ENCODE results near the gene ASAP3. TPM values are rescaled to one million over a fixed set of nuclear protein-coding genes. Genes with fewer than 3 reads are reported as not detected.

Gene ASAP3
- total and polyA plus RNA-seq, 2 experiments from 2014 or later = 13.9 to 27.3 TPM

DNA sequence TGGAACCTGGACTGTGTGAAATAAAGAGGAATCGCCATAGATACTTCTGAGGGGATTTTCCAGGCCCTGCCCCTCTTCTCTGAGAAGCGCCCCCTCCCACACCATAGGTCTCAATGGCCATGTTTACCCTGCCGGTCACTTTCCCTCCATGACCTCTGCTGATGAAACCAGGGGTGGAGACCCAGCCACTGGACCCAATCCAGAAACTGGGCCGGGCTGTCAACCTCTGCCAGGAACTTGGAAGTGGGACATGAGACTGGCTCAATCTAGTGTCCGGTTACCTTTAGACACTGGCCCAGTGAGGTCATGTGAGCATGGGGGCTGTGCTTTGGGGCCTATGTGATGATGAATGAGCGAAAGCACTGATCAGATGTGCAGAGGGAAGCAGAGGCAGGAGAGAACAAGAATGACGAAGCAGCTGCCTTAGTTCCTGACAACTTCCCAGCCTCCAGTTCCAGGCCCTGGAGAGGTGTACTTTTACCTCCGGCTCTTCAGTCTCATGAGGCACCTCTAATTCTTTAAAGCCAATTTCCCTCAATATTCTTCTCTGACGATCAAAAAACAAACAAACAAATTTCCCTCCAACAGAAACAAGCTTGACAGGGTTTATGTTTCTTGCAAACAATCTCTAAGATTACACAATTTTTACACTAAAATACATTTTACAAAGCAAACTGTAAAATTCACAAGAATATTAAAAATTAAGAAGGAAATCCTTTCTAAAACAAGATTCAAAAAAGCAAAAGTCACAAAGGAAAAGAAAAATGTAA lies 4.9 kb downstream of the ASAP3 start:
- no peak for TF ChIP-seq EZH2 (IDR thresholded peaks at IDR 0.05; ENCODE audit: insufficient read depth, poor library complexity, severe bottlenecking)
- no peak for TF ChIP-seq EZH2phosphoT487 (IDR thresholded peaks at IDR 0.05; ENCODE audit: insufficient read depth, low read depth)
- Histone ChIP-seq H4K20me1 (ENCODE audit: insufficient read depth) (no peaks in the 10 kb centered on the region), H3K9me2 (ENCODE audit: insufficient read depth) (no peaks in the 10 kb centered on the region), H2AFZ (peak overlapping the region; percentile 28; the same call in 1 of the 2 replicates), H3K27ac (peak overlapping the region; percentile 34; the same call in 1 of the 2 replicates), H3K9ac (peak overlapping the region; percentile 37; the same call in 1 of the 2 replicates), H3K9me3 (ENCODE audit: low read depth) (no peaks in the 10 kb centered on the region), H3K27me3 (replicated peaks; ENCODE audit: insufficient read depth) (no peaks in the 10 kb centered on the region), H3K4me2 (ENCODE audit: unreplicated experiment) (peak overlapping the region; percentile 7), H3K4me1 (ENCODE audit: insufficient read depth) (peaks cover 23% of the 10 kb centered on the region), H3K36me3 (ENCODE audit: low read depth) (no peaks in the 10 kb centered on the region), H3F3A (ENCODE audit: insufficient read depth) (peaks cover 31% of the 10 kb centered on the region), H3K4me3 (no peak overlapping the region), H3K79me2 (ENCODE audit: insufficient read depth) (peaks cover 30% of the 10 kb centered on the region)
- in situ Hi-C loops (cut with MboI) = no loop called here
- DNase-seq = peak; percentile 70
- WGBS, 2 experiments (ENCODE audit: low coverage in 1 of 2, low lambda C conversion rate in 2 of 2, missing lambda C conversion rate in 2 of 2) = 46 to 50% methylated on average over 9 of the region's 9 CpGs

DNA sequence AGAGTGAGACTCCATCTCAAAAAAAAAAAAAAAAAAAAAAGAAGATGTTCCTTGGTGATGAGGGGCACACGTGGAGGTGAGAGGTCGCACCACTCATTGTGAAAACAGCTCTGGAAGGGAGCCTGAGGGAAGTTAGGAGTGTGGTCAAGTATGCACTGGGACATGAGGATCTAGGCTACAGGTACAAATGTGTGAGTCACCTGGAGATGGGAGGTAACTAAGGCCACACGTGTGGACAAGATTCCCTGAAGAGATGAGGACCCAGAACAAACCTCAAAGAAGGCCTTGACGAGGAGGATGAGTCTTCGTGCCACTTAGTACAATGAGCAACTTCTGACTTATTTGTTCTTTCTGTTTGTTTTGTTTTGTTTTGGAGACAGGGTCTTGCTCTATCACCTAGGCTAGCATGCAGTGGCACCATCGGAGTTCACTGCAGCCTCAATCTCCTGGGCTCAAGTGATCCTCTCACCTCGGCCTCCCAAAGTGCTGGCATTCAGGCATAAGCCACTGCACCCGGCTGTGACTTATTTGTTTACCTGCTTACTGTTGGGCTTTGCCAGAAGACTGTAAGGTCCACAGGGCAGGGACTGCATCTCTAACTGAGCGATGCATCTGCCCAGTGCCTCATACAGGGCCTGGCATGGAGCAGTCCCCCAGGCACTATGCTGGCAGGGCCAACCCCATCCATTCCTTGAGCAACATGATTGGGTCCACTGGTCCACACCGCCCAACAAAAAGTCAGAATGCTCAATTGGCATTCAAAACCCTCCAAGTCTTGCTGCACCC lies 6.4 kb downstream of the ASAP3 start:
- no peak overlapping the region for H2AFZ ChIP-seq
- no peaks in the 10 kb centered on the region for H3K9me2 ChIP-seq (ENCODE audit: insufficient read depth)
- no peak overlapping the region for H3K4me2 ChIP-seq (ENCODE audit: unreplicated experiment)
- H3K9ac ChIP-seq = no peak overlapping the region
- peaks cover 31% of the 10 kb centered on the region for H3K4me1 ChIP-seq (ENCODE audit: insufficient read depth)
- no peak for DNase-seq
- H3K36me3 ChIP-seq (ENCODE audit: low read depth) = no peaks in the 10 kb centered on the region
- peaks cover 30% of the 10 kb centered on the region for H3K79me2 ChIP-seq (ENCODE audit: insufficient read depth)
- TF ChIP-seq EZH2 (IDR thresholded peaks at IDR 0.05; ENCODE audit: insufficient read depth, poor library complexity, severe bottlenecking) (no peak), EZH2phosphoT487 (IDR thresholded peaks at IDR 0.05; ENCODE audit: insufficient read depth, low read depth) (no peak)
- no peaks in the 10 kb centered on the region for H4K20me1 ChIP-seq (ENCODE audit: insufficient read depth)
- 74 to 76% methylated on average over 10 of the region's 10 CpGs for WGBS, 2 experiments (ENCODE audit: low coverage in 1 of 2, low lambda C conversion rate in 2 of 2, missing lambda C conversion rate in 2 of 2)
- H3K9me3 ChIP-seq (ENCODE audit: low read depth) = no peaks in the 10 kb centered on the region
- H3F3A ChIP-seq (ENCODE audit: insufficient read depth) = peaks cover 40% of the 10 kb centered on the region
- H3K27me3 ChIP-seq (replicated peaks; ENCODE audit: insufficient read depth) = no peaks in the 10 kb centered on the region
- in situ Hi-C loops (cut with MboI) = no loop called here
- no peak overlapping the region for H3K4me3 ChIP-seq
- H3K27ac ChIP-seq = no peak overlapping the region

DNA sequence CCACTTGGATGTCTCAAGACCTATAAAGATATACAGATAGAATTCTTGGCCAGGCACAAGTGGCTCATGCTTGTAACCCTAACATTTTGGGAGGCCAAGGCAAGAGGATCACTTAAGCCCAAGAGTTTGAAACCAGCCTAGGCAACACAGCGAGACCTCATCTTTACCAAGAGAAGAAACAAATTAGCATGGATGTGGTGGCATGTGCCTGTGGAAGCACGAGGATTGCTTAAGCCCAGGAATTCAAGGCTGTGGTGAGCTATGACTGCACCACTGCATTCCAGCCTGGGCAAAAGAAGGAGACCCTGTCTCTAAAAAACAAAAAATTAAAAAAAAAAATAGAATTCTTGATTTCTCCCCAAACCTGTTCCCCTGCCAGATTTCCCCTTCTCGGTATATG lies 8.3 kb downstream of the ASAP3 start:
- H3K27ac ChIP-seq = peak overlapping the region; percentile 83
- peak overlapping the region; percentile 40 for H3K4me2 ChIP-seq (ENCODE audit: unreplicated experiment)

DNA sequence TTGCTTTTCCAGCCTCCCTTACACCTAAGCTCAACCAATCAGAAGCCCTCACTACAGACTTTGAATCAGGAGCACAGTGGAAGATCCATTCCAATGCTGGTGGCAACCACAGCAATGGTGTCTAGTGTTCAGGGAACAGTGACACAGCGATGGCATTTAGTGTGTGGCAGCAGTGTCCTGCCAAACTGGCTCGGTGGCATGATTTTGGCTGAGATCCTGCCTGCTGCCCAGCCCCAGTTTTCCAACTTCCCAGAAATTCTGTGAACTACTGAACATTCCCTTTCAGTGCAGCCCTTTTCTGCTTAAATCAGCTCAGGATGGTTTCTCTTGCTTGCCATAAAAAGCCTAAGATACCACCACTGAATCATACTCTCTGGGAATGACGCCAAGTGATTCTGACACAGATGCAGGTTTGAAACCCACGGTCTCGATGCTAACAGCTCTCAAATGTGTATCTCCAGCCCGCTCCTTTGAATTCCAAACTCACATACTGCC lies 8.8 kb downstream of the ASAP3 start:
- no peaks in the 10 kb centered on the region for H3K36me3 ChIP-seq (ENCODE audit: low read depth)
- no peaks in the 10 kb centered on the region for H3K27me3 ChIP-seq (replicated peaks; ENCODE audit: insufficient read depth)
- no peaks in the 10 kb centered on the region for H3K9me3 ChIP-seq (ENCODE audit: low read depth)
- in situ Hi-C loops (cut with MboI) = no loop called here
- H2AFZ ChIP-seq = no peak overlapping the region
- H3K79me2 ChIP-seq (ENCODE audit: insufficient read depth) = peaks cover 6% of the 10 kb centered on the region; the same call in 1 of the 2 replicates
- TF ChIP-seq EZH2phosphoT487 (IDR thresholded peaks at IDR 0.05; ENCODE audit: insufficient read depth, low read depth) (no peak), EZH2 (IDR thresholded peaks at IDR 0.05; ENCODE audit: insufficient read depth, poor library complexity, severe bottlenecking) (no peak)
- peaks cover 50% of the 10 kb centered on the region for H3F3A ChIP-seq (ENCODE audit: insufficient read depth)
- H3K4me1 ChIP-seq (ENCODE audit: insufficient read depth) = peaks cover 43% of the 10 kb centered on the region
- peak; percentile 93 for DNase-seq
- H3K9me2 ChIP-seq (ENCODE audit: insufficient read depth) = no peaks in the 10 kb centered on the region
- H3K27ac ChIP-seq = peak overlapping the region; percentile 83
- no peaks in the 10 kb centered on the region for H4K20me1 ChIP-seq (ENCODE audit: insufficient read depth)
- WGBS, 2 experiments (ENCODE audit: low coverage in 1 of 2, low lambda C conversion rate in 2 of 2, missing lambda C conversion rate in 2 of 2) = 20 to 25% methylated on average over 6 of the region's 6 CpGs
- peak overlapping the region; percentile 46 for H3K9ac ChIP-seq
- H3K4me2 ChIP-seq (ENCODE audit: unreplicated experiment) = peak overlapping the region; percentile 40
- H3K4me3 ChIP-seq = no peak overlapping the region

More for the DNA sequence above, 8.3 kb downstream of the ASAP3 start:
- H3K9ac ChIP-seq = peak overlapping the region; percentile 46
- H4K20me1 ChIP-seq (ENCODE audit: insufficient read depth) = no peaks in the 10 kb centered on the region
- H3K4me3 ChIP-seq = no peak overlapping the region
- H3K36me3 ChIP-seq (ENCODE audit: low read depth) = no peaks in the 10 kb centered on the region
- TF ChIP-seq EZH2 (IDR thresholded peaks at IDR 0.05; ENCODE audit: insufficient read depth, poor library complexity, severe bottlenecking) (no peak), EZH2phosphoT487 (IDR thresholded peaks at IDR 0.05; ENCODE audit: insufficient read depth, low read depth) (no peak)
- H2AFZ ChIP-seq = no peak overlapping the region
- H3K9me2 ChIP-seq (ENCODE audit: insufficient read depth) = no peaks in the 10 kb centered on the region
- in situ Hi-C loops (cut with MboI) = no loop called here
- no peaks in the 10 kb centered on the region for H3K27me3 ChIP-seq (replicated peaks; ENCODE audit: insufficient read depth)
- peaks cover 38% of the 10 kb centered on the region for H3K4me1 ChIP-seq (ENCODE audit: insufficient read depth)
- peak; percentile 68 for DNase-seq
- peaks cover 50% of the 10 kb centered on the region for H3F3A ChIP-seq (ENCODE audit: insufficient read depth)
- H3K79me2 ChIP-seq (ENCODE audit: insufficient read depth) = peaks cover 10% of the 10 kb centered on the region; the same call in 1 of the 2 replicates
- 36% methylated on average over 3 of the region's 3 CpGs for WGBS, 2 experiments (ENCODE audit: low coverage in 1 of 2, low lambda C conversion rate in 2 of 2, missing lambda C conversion rate in 2 of 2)
- H3K9me3 ChIP-seq (ENCODE audit: low read depth) = no peaks in the 10 kb centered on the region

All from GM23248 (cell line).